VCaP (cell line): ENCODE data around the gene STRA6.

Source experiments
- H3K27ac ChIP-seq: fragments of 450-650 bp; 2 replicates; pipeline ENCODE4 v1.5.1; 2017
- CTCF ChIP-seq: fragments of 450-650 bp; conservative IDR thresholded peaks from 2 replicates; pipeline ENCODE4 v1.5.1; 2017; ENCODE audit warnings: mild to moderate bottlenecking, moderate library complexity

Gene STRA6

GRCh38 chr15:74233851-74234597 lies 31.4 kb upstream of the STRA6 start:
- TF ChIP-seq CTCF, result no peak
- no peak overlapping the region for H3K27ac ChIP-seq

- H3K27ac ChIP-seq, result no peak overlapping the region
- no peak for TF ChIP-seq CTCF
Measured at GRCh38 chr15:74233373-74233772, 30.8 kb upstream of the STRA6 start.

GRCh38 chr15:74231475-74231874 lies 28.9 kb upstream of the STRA6 start:
- TF ChIP-seq CTCF, result no peak
- no peak overlapping the region for H3K27ac ChIP-seq

GRCh38 chr15:74229686-74230085 lies 27.1 kb upstream of the STRA6 start:
- H3K27ac ChIP-seq, result no peak overlapping the region
- no peak for TF ChIP-seq CTCF

GRCh38 chr15:74228723-74229081 lies 26.1 kb upstream of the STRA6 start:
- H3K27ac ChIP-seq, result no peak overlapping the region
- TF ChIP-seq CTCF, result no peak

- no peak for TF ChIP-seq CTCF
Measured at GRCh38 chr15:74227968-74228722, 25.6 kb upstream of the STRA6 start.

GRCh38 chr15:74226761-74227540 lies 24.4 kb upstream of the STRA6 start:
- H3K27ac ChIP-seq, result no peak overlapping the region
- no peak for TF ChIP-seq CTCF

More at GRCh38 chr15:74227968-74228722, 25.6 kb upstream of the STRA6 start:
- no peak overlapping the region for H3K27ac ChIP-seq
